ENCODE data around the gene INTS1.

DNA sequence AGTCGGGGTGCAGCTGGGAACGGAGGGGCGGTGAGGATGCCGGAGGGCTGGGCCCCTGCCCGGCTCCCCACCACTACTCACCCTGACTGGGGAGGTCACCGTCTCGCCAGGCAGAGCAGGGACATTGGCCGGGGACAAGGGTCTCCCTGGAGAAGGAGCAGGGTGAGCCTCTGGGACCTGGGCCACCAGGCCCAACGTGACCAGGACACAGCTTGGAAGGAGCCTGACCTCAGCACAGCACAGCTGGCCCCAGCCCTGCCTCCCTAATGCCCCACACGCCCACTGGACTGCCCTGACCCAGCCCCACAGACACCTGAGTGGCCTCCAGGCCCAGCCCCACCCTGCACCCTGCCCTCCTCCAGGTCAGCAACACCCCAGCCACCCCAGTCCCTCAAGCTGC lies 66.0 kb downstream of the INTS1 start:
- TF ChIP-seq CTCF (conservative IDR thresholded peaks at IDR 0.05) (no peak), ZFX (IDR thresholded peaks at IDR 0.05) (no peak)

Measured in C4-2B (cell line).